NCI-H2029 treated with DMSO at 0.1 percent for 48 hours (cell line): ENCODE results near the gene AGAP1.

Source experiments
- DNase-seq: peaks from one replicate; lab custom pipeline; 2025; lab: John Stamatoyannopoulos, UW

Gene AGAP1

GRCh38 chr2:235812185-235812665, 318.4 kb downstream of the AGAP1 start:
- DNase-seq, result no peak

- no peak for DNase-seq
Measured at GRCh38 chr2:235813398-235813797, 319.6 kb downstream of the AGAP1 start.

GRCh38 chr2:235820571-235820970, 326.7 kb downstream of the AGAP1 start:
- DNase-seq, result no peak

- no peak for DNase-seq
Measured at GRCh38 chr2:235824331-235824730, 330.5 kb downstream of the AGAP1 start.

GRCh38 chr2:235825946-235826345, 332.1 kb downstream of the AGAP1 start:
- no peak for DNase-seq

GRCh38 chr2:235826826-235827225, 333.0 kb downstream of the AGAP1 start:
- DNase-seq, result no peak

GRCh38 chr2:235827585-235827992, 333.7 kb downstream of the AGAP1 start:
- no peak for DNase-seq

GRCh38 chr2:235829726-235830125, 335.9 kb downstream of the AGAP1 start:
- no peak for DNase-seq

- no peak for DNase-seq
Measured at GRCh38 chr2:235831755-235832154, 337.9 kb downstream of the AGAP1 start.

GRCh38 chr2:235832941-235833340, 339.1 kb downstream of the AGAP1 start:
- no peak for DNase-seq

GRCh38 chr2:235833971-235834620, 340.3 kb downstream of the AGAP1 start:
- DNase-seq, result no peak

- DNase-seq, result no peak
Measured at GRCh38 chr2:235834781-235835180, 340.9 kb downstream of the AGAP1 start.

- no peak for DNase-seq
Measured at GRCh38 chr2:235835810-235836209, 342.0 kb downstream of the AGAP1 start.

- DNase-seq, result no peak
Measured at GRCh38 chr2:235836491-235836911, 342.7 kb downstream of the AGAP1 start.

- no peak for DNase-seq
Measured at GRCh38 chr2:235839226-235839625, 345.4 kb downstream of the AGAP1 start.

GRCh38 chr2:235839974-235840373, 346.1 kb downstream of the AGAP1 start:
- no peak for DNase-seq

- no peak for DNase-seq
Measured at GRCh38 chr2:235841863-235842262, 348.0 kb downstream of the AGAP1 start.

GRCh38 chr2:235842941-235843340, 349.1 kb downstream of the AGAP1 start:
- DNase-seq, result no peak

GRCh38 chr2:235843591-235844395, 349.9 kb downstream of the AGAP1 start:
- no peak for DNase-seq

GRCh38 chr2:235844561-235844960, 350.7 kb downstream of the AGAP1 start:
- DNase-seq, result no peak

GRCh38 chr2:235845245-235845644, 351.4 kb downstream of the AGAP1 start:
- DNase-seq, result no peak

GRCh38 chr2:235847576-235847975, 353.7 kb downstream of the AGAP1 start:
- no peak for DNase-seq

- no peak for DNase-seq
Measured at GRCh38 chr2:235848055-235848454, 354.2 kb downstream of the AGAP1 start.
